ENCODE data around the gene MBTPS2. TPM values are rescaled to one million over a fixed set of nuclear protein-coding genes. Genes with fewer than 3 reads are reported as not detected.
"Not testable (repeated sequence)": the region's sequence is repeated elsewhere in the genome, so short reads cannot be mapped to it uniquely, and the experiment has no call there.

MBTPS2 gene
- total RNA-seq, 2 experiments from 2014 or later = 12.6 to 12.8 TPM

DNA sequence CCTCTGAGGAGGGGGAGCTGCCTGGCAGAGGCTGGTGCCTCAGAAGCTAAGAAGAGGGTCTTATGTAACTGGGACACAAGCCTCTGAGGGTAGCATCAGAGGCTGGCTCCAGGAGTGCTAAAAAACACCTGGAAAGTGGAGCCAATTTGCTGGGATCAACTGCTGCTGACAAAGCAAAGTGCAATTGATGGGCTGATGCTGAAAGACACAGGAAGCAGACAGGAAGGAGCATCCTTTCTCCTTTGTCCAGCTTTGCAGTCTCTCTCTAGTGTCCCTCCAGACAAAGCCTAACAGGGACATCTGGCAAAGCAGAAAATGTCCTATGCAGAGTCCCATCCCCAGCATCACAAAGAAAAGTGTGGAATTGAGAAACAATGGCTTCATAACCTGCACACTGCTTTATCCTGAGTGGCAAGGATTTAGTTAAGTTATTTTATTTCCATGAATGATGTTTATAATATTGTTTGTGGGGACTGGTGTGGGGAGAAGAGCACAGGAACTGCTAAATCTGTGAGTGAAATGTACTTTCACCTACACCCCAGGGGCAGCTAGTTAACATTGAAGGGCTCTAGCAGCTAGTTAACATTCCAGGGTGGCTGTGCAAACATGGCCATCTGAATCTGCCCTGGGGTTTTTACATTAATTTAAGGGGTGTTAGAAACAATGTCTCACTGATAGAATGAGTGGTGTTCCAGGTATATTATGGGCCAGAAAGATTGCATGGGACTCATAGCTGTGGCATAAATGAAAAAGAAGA, 25.6 kb upstream of the MBTPS2 start:
- H3K4me1 Mint-ChIP-seq (ENCODE audit: low read depth) = no peaks in the 10 kb centered on the region
- H3K4me3 Mint-ChIP-seq = no peak overlapping the region
- no peaks in the 10 kb centered on the region for H3K27me3 Mint-ChIP-seq
- POLR2A ChIA-PET = no interaction called here
- CTCF ChIA-PET = no interaction called here
- no peaks in the 10 kb centered on the region for H3K36me3 Mint-ChIP-seq (ENCODE audit: low read depth)
- no peak overlapping the region for H3K27ac Mint-ChIP-seq
- ATAC-seq (no peak), DNase-seq (no peak)
- TF ChIP-seq, protein P1, sequence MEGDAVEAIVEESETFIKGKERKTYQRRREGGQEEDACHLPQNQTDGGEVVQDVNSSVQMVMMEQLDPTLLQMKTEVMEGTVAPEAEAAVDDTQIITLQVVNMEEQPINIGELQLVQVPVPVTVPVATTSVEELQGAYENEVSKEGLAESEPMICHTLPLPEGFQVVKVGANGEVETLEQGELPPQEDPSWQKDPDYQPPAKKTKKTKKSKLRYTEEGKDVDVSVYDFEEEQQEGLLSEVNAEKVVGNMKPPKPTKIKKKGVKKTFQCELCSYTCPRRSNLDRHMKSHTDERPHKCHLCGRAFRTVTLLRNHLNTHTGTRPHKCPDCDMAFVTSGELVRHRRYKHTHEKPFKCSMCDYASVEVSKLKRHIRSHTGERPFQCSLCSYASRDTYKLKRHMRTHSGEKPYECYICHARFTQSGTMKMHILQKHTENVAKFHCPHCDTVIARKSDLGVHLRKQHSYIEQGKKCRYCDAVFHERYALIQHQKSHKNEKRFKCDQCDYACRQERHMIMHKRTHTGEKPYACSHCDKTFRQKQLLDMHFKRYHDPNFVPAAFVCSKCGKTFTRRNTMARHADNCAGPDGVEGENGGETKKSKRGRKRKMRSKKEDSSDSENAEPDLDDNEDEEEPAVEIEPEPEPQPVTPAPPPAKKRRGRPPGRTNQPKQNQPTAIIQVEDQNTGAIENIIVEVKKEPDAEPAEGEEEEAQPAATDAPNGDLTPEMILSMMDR (IDR thresholded peaks at IDR 0.05) = no peak
- no peaks in the 10 kb centered on the region for H3K9me3 Mint-ChIP-seq
- intact Hi-C loops (cut with micrococcal nuclease) = no loop called here

DNA sequence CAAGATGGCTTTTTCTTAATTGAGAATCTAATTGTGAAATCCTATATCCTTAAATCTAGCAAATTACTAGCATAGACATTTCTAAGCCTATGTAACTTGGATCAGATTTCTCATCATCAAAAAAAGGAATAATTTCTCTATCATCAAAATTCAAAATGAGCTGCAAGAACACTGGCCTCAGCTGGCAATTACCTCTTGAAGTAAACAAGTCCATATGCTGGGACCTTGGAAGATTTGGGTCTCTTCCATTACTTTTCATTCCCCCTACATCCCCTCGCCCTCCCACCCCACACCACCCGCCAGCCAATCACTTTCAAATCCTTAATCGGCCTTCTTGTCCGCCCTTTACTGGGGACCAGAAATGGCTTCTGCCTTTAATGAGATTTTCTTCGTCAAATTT, 23.3 kb upstream of the MBTPS2 start:
- ATAC-seq (no peak), DNase-seq (no peak)
- no peaks in the 10 kb centered on the region for H3K4me1 Mint-ChIP-seq (ENCODE audit: low read depth)
- no peak overlapping the region for H3K27ac Mint-ChIP-seq
- H3K36me3 Mint-ChIP-seq (ENCODE audit: low read depth) = no peaks in the 10 kb centered on the region
- POLR2A ChIA-PET = no interaction called here
- H3K9me3 Mint-ChIP-seq = no peaks in the 10 kb centered on the region
- CTCF ChIA-PET = no interaction called here
- intact Hi-C loops (cut with micrococcal nuclease) = no loop called here
- no peak overlapping the region for H3K4me3 Mint-ChIP-seq
- no peaks in the 10 kb centered on the region for H3K27me3 Mint-ChIP-seq
- TF ChIP-seq, protein P1 (IDR thresholded peaks at IDR 0.05) = no peak

DNA sequence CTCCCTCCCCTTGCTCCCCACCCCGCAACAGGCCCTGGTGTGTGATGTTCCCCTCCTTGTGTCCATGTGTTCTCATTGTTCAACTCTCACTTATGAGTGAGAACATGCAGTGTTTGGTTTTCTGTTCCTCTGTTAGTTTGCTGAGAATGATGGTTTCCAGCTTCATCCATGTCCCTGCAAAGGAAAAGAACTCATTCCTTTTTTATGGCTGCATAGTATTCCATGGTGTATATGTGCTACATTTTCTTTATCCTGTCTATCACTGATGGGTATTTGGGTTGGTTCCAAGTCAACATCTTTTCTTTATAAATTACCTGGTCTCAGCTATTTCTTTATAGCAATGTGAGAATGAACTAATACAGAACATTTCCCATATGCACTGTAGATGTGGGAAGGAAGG, 19.2 kb upstream of the MBTPS2 start:
- H3K27ac Mint-ChIP-seq; CTCF ChIA-PET; H3K36me3 Mint-ChIP-seq (ENCODE audit: low read depth); H3K27me3 Mint-ChIP-seq; ATAC-seq; H3K9me3 Mint-ChIP-seq; intact Hi-C loops (cut with micrococcal nuclease); DNase-seq; H3K4me3 Mint-ChIP-seq; H3K4me1 Mint-ChIP-seq (ENCODE audit: low read depth): not testable (repeated sequence)
- POLR2A ChIA-PET = interaction anchor here (0.6 kb wide), 1 partner anchor 139 kb away, joined by 3 read pairs; no protein-coding TSS in a partner anchor

DNA sequence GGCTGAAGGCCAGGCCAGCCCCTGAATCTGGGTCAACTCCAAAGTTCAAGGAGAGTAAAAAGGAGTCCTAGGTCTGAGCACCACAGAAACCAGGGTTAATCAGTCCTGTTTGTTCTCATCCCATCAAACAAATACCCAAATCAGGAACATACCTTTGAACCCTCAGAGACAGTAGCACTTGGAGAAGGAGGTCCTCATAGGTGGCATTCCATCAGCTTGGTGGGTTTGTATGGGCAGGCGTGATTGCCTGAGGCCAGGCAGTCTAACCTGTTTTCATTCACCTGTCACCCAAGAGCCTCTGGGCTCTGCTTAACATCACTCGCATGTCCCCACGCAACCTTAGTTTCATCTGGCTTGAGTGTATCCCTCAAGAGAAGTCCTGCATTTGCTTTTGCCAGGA, 17.5 kb upstream of the MBTPS2 start:
- ChIA-PET CTCF (interaction anchor here (0.9 kb wide), 1 partner anchor 76 kb away, joined by 3 read pairs; no protein-coding TSS in a partner anchor), POLR2A (no interaction called here)
- no peak for ATAC-seq

DNA sequence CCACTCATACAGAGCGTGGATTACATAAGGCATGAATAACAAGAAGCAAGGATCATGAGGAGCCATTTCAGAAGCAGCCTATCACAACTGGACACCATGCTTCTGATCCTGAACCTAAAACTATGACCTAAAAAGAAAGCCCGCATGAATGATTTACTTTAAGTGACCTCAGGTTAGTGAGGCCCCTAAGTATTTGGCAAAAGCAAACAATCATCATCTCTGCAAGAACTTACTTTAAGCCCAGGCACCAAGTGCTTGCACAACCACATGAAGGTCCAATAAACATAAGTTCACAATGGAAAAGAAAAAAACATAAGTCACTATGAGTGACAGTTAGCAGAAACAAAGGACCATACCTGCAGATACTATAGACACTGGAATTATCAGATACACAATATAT, 7.9 kb upstream of the MBTPS2 start:
- TF ChIP-seq, protein P1 (IDR thresholded peaks at IDR 0.05) = no peak
- no peaks in the 10 kb centered on the region for H3K36me3 Mint-ChIP-seq (ENCODE audit: low read depth)
- POLR2A ChIA-PET = no interaction called here
- CTCF ChIA-PET = no interaction called here
- H3K27me3 Mint-ChIP-seq = no peaks in the 10 kb centered on the region
- intact Hi-C loops (cut with micrococcal nuclease) = loop anchor here (10.0 kb wide), 1 partner anchor 113 kb away; the partner anchor contains the start of gene SMS
- H3K4me1 Mint-ChIP-seq (ENCODE audit: low read depth) = no peaks in the 10 kb centered on the region
- H3K4me3 Mint-ChIP-seq = no peak overlapping the region
- no peak overlapping the region for H3K27ac Mint-ChIP-seq
- no peaks in the 10 kb centered on the region for H3K9me3 Mint-ChIP-seq
- ATAC-seq = no peak
- DNase-seq = no peak

More for the DNA sequence above, 17.5 kb upstream of the MBTPS2 start:
- Mint-ChIP-seq H3K27me3 (no peaks in the 10 kb centered on the region), H3K9me3 (no peaks in the 10 kb centered on the region), H3K4me1 (ENCODE audit: low read depth) (no peaks in the 10 kb centered on the region), H3K27ac (no peak overlapping the region), H3K36me3 (ENCODE audit: low read depth) (no peaks in the 10 kb centered on the region), H3K4me3 (no peak overlapping the region)
- no peak for DNase-seq
- intact Hi-C loops (cut with micrococcal nuclease) = no loop called here
- TF ChIP-seq, protein P1 (IDR thresholded peaks at IDR 0.05) = no peak
